Mammary epithelial cell (primary cell): ENCODE results near the gene HTRA3.

Experiments used
- EZH2 ChIP-seq: IDR thresholded peaks from 2 replicates; pipeline ENCODE4 v1.6.1; 2012; ENCODE audit warnings: low read length, inconsistent platforms, borderline replicate concordance
- TF ChIP-seq, protein P1 (sequence below), 2 donors: IDR thresholded peaks in 1 of 2; conservative IDR thresholded peaks in 1 of 2; 2 replicates each; pipeline ENCODE4 v1.5.1; 2011 to 2012; ENCODE audit warnings: inconsistent platforms in 2 of 2, low read length in 2 of 2, mild to moderate bottlenecking in 2 of 2, control low read depth in 1 of 2, low read depth in 1 of 2; ENCODE audit not compliant: insufficient read depth in 1 of 2; ENCODE audit errors: extremely low read depth in 1 of 2

DNA sequence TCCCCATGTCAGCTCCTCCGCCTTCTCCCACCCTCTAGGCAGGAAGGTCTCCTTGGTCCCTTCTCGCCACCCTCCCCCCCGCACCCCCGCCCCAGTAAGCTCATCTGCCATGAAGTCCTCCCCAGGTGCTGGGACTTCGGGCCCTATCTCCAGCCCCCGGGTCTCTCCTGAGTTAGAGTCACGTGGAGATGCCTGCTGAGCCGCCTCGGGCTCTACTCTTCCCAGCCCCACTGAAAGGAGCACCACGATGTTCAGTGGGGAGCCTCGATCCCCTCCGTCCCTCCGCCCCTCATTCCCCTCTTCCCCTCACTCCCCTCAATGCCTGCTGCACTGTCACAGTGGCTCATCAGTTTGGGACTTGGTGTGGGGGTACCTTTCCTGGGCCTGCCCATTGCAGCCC, 3.9 kb downstream of the HTRA3 start:
- TF ChIP-seq, protein P1, sequence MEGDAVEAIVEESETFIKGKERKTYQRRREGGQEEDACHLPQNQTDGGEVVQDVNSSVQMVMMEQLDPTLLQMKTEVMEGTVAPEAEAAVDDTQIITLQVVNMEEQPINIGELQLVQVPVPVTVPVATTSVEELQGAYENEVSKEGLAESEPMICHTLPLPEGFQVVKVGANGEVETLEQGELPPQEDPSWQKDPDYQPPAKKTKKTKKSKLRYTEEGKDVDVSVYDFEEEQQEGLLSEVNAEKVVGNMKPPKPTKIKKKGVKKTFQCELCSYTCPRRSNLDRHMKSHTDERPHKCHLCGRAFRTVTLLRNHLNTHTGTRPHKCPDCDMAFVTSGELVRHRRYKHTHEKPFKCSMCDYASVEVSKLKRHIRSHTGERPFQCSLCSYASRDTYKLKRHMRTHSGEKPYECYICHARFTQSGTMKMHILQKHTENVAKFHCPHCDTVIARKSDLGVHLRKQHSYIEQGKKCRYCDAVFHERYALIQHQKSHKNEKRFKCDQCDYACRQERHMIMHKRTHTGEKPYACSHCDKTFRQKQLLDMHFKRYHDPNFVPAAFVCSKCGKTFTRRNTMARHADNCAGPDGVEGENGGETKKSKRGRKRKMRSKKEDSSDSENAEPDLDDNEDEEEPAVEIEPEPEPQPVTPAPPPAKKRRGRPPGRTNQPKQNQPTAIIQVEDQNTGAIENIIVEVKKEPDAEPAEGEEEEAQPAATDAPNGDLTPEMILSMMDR (conservative IDR thresholded peaks at IDR 0.05 in 1 of 2, IDR thresholded peaks at IDR 0.05 in 1 of 2; ENCODE audit: extremely low read depth in 1 of 2, insufficient read depth in 1 of 2, low read depth in 1 of 2, low read length in 2 of 2): no peak
- no peak for TF ChIP-seq EZH2
